ENCODE data around the gene HSD17B3.
"Not testable (repeated sequence)": the region's sequence is repeated elsewhere in the genome, so short reads cannot be mapped to it uniquely, and the experiment has no call there.

The HSD17B3 gene

GRCh38 chr9:96193236-96193755, 108.7 kb downstream of the HSD17B3 start:
- DNase-seq (ENCODE audit: low read depth), result no peak

DNA sequence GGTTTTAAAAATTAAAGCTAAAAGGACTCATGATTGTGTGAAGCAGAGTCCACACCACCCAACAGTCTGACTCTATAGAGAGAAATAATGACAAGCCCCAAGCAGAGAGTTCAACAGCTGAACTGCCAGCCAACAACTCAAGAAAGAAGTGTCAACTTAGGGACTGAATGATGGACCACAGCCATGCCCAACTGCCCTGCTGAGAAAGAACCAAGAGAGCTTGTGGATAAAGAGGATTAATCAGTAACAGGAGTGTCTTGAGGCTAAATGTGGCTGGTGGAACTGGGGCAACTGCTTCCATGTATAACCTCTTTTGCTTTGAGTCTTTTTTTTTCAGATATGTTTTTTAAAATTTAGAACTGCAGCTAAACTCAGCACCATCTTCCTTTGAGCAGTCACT, 109.3 kb downstream of the HSD17B3 start:
- DNase-seq (ENCODE audit: low read depth), result no peak

DNA sequence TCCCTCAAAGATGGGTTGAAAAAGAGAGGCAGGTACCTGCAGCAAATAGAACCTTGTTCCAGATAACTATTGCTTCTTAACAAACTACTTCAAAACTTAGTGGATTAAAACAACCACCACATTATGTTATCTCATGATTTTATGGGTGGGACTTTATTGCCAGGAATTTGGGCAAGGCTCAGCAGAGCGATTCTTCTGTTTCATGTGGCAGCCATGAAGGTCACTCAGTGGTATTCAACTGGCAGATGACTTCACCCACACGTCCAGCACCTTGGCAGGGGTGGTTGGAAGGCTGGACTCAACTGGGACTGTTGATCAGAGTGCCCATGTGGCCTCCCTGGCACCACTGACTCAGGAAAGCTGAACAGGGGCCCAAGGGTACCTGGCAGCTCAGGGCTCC, 112.0 kb downstream of the HSD17B3 start:
- no peak for DNase-seq (ENCODE audit: low read depth)

DNA sequence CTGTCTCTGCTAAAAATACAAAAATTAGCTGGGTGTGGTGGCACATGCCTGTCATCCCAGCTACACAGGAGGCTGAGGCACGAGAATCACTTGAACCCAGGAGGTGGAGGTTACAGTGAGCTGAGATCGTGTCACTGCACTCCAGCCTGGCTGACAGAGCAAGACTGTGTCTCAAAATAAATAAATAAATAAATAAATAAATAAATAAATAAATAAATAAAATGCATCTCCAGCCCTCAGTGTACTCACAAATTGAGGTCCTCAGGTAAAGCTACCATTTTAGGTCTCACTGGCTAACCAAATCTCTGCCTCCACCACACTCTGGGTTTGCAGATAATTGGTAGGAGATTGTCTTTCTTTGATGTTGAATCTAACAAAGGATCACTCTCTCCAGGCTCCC, 112.4 kb downstream of the HSD17B3 start:
- DNase-seq (ENCODE audit: low read depth), result not testable (repeated sequence)

DNA sequence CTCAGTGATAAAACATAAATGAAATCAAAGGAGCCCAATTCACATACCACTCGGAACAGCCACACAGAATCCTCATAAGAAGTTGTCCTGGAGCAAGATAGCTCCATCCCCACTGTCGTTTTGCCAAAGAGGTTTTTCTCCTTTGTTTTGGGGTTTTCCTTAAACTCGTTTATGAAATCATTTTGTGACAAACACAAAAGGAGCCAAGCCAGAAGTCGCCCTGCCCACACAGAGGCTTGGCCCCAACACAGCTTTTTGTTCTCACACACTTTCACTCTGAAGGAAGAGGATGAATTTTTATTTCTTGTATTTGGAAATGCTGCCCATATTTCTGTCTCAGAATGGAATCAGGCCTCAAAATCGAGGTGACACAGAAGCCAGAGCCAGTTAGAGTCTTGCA, 113.4 kb downstream of the HSD17B3 start:
- DNase-seq (ENCODE audit: low read depth), result no peak

- no peak for DNase-seq (ENCODE audit: low read depth)
Measured at GRCh38 chr9:96187151-96187555, 114.8 kb downstream of the HSD17B3 start.

DNA sequence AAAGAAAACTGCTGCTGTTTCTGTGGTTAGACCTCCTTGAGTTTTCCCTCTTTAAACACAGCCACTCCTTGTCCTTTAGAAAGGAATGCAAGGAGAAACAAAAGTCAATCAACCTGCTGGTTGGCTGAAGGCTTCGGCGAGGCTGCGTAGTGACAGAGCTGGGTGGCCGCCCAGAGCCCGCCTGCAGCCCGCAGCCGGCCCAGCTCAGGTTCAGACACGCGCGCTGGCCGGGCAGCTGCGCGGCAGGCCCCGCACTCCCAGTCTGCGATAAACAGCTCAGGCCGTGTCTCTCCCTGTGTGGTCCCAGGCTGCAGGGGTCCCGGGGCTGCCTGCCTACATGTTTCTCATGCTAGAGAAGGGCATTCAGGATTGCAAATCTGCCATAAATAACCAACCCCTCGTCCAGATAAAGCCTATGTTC, 115.4 kb downstream of the HSD17B3 start:
- DNase-seq (ENCODE audit: low read depth), result no peak

GRCh38 chr9:96185518-96186156, 116.3 kb downstream of the HSD17B3 start:
- DNase-seq (ENCODE audit: low read depth), result no peak

Measured in HS-27A (cell line).